Mammary epithelial cell (primary cell): ENCODE measurements around the gene COL19A1.
"Not testable (repeated sequence)": the region's sequence is repeated elsewhere in the genome, so short reads cannot be mapped to it uniquely, and the experiment has no call there.

Experiments
- EZH2 ChIP-seq: IDR thresholded peaks from 2 replicates; pipeline ENCODE4 v1.6.1; 2012; ENCODE audit warnings: low read length, inconsistent platforms, borderline replicate concordance
- TF ChIP-seq, protein P1 (sequence below), 2 donors: IDR thresholded peaks in 1 of 2; conservative IDR thresholded peaks in 1 of 2; 2 replicates each; pipeline ENCODE4 v1.5.1; 2011 to 2012; ENCODE audit warnings: inconsistent platforms in 2 of 2, low read length in 2 of 2, mild to moderate bottlenecking in 2 of 2, control low read depth in 1 of 2, low read depth in 1 of 2; ENCODE audit not compliant: insufficient read depth in 1 of 2; ENCODE audit errors: extremely low read depth in 1 of 2

- TF ChIP-seq, protein P1, sequence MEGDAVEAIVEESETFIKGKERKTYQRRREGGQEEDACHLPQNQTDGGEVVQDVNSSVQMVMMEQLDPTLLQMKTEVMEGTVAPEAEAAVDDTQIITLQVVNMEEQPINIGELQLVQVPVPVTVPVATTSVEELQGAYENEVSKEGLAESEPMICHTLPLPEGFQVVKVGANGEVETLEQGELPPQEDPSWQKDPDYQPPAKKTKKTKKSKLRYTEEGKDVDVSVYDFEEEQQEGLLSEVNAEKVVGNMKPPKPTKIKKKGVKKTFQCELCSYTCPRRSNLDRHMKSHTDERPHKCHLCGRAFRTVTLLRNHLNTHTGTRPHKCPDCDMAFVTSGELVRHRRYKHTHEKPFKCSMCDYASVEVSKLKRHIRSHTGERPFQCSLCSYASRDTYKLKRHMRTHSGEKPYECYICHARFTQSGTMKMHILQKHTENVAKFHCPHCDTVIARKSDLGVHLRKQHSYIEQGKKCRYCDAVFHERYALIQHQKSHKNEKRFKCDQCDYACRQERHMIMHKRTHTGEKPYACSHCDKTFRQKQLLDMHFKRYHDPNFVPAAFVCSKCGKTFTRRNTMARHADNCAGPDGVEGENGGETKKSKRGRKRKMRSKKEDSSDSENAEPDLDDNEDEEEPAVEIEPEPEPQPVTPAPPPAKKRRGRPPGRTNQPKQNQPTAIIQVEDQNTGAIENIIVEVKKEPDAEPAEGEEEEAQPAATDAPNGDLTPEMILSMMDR (conservative IDR thresholded peaks at IDR 0.05 in 1 of 2, IDR thresholded peaks at IDR 0.05 in 1 of 2; ENCODE audit: extremely low read depth in 1 of 2, insufficient read depth in 1 of 2, low read depth in 1 of 2, low read length in 2 of 2) = not testable (repeated sequence)
- not testable (repeated sequence) for TF ChIP-seq EZH2
Observed at GRCh38 chr6:69889234-69889974, 23.0 kb downstream of the COL19A1 start.
